GM12878 (cell line): ENCODE results near the gene FTO. TPM values are rescaled to one million over a fixed set of nuclear protein-coding genes. Genes with fewer than 3 reads are reported as not detected.

Experiments used
- ATAC-seq: fragments of 200-7000 bp; cut with Tn5 transposase; 3 replicates; pipeline ENCODE4 v1.9.1; 2020; ENCODE audit warnings: mild to moderate bottlenecking, moderate library complexity
- BruUV-seq: library from RNA; stranded (reverse); fragments of 400-500 nt; replicated peaks from 2 replicates; lab custom pipeline; 2021; lab: Mats Ljungman, UMichigan
- CTCF ChIA-PET: fragments of 300-600 bp; sonication (Branson Sonifier 250); formaldehyde crosslinking; extraction: SDS; loops from one replicate; lab custom pipeline; 2021; ENCODE audit warnings: inconsistent platforms; lab: Yijun Ruan, JAX
- POLR2A ChIA-PET: fragments of 350-600 bp; formaldehyde crosslinking; extraction: SDS; loops from one replicate; lab custom pipeline; 2021; ENCODE audit warnings: inconsistent platforms; lab: Charles Lee
- RAD21 ChIA-PET: fragments of 300-600 bp; sonication (Branson Sonifier 250); formaldehyde crosslinking; loops from one replicate; lab custom pipeline; 2023; ENCODE audit warnings: antibody characterized with exemption; ENCODE audit not compliant: unreplicated experiment; lab: Charles Lee
- SMC1A ChIA-PET: fragments of 300-600 bp; sonication (Branson Sonifier 250); formaldehyde crosslinking; loops from one replicate; lab custom pipeline; 2023; ENCODE audit not compliant: unreplicated experiment, uncharacterized antibody; lab: Charles Lee
- DNase-seq: peaks from one replicate; pipeline ENCODE4 v3.0.0-alpha.2; 2011; ENCODE audit warnings: low read depth, low spot score
- FAIRE-seq: peaks from 3 replicates; lab custom pipeline; 2011; peaks lifted over from hg19 to GRCh38; lab: Jason Lieb, UNC
- H2AFZ ChIP-seq: 2 replicates; pipeline ENCODE4 v1.6.0; 2011; ENCODE audit warnings: low read depth, low read length, control low read depth; ENCODE audit not compliant: control insufficient read depth
- H3K27ac ChIP-seq: 2 replicates; pipeline ENCODE4 v1.5.1; 2011; ENCODE audit warnings: control low read depth; ENCODE audit not compliant: control insufficient read depth, insufficient read depth
- H3K27me3 ChIP-seq, 2 experiments: replicated peaks in 1 of 2; 2 replicates each; pipeline versions ENCODE4 v1.6.0 to v1.6.1; 2011; ENCODE audit warnings: low read length in 1 of 2; ENCODE audit not compliant: control insufficient read depth in 2 of 2, insufficient read depth in 2 of 2
- H3K36me3 ChIP-seq, 2 experiments: 2 replicates each; pipeline ENCODE4 v1.5.1; 2011; ENCODE audit warnings: low read length in 1 of 2; ENCODE audit not compliant: control insufficient read depth in 2 of 2, insufficient read depth in 2 of 2
- H3K4me1 ChIP-seq: 2 replicates; pipeline ENCODE4 v1.6.1; 2011; ENCODE audit warnings: mild to moderate bottlenecking, low read length, moderate library complexity, mixed read lengths; ENCODE audit not compliant: control insufficient read depth, insufficient read depth
- H3K4me2 ChIP-seq: 2 replicates; pipeline ENCODE4 v1.6.0; 2011; ENCODE audit warnings: control low read depth; ENCODE audit not compliant: control insufficient read depth, insufficient read depth
- H3K4me3 ChIP-seq: fragments of 200-600 bp; sonication (generic); 2 replicates; pipeline ENCODE4 v1.5.1; 2016
- H3K79me2 ChIP-seq: 2 replicates; pipeline ENCODE4 v1.6.0; 2011; ENCODE audit warnings: low read length; ENCODE audit not compliant: control insufficient read depth, insufficient read depth
- H3K9ac ChIP-seq: 2 replicates; pipeline ENCODE4 v1.8.0; 2011; ENCODE audit warnings: low read length, control low read depth, mixed read lengths; ENCODE audit not compliant: control insufficient read depth, insufficient read depth
- H3K9me3 ChIP-seq: replicated peaks from 3 replicates; pipeline ENCODE4 v1.5.1; 2011; ENCODE audit warnings: mild to moderate bottlenecking, low read length; ENCODE audit not compliant: control insufficient read depth, insufficient read depth
- H4K20me1 ChIP-seq: 2 replicates; pipeline ENCODE4 v1.6.0; 2011; ENCODE audit not compliant: control insufficient read depth, insufficient read depth
- BCL11A ChIP-seq: IDR thresholded peaks from 2 replicates; pipeline ENCODE4 v1.6.1; 2011; ENCODE audit warnings: low read depth, low read length
- E2F4 ChIP-seq: IDR thresholded peaks from 2 replicates; pipeline ENCODE4 v1.6.1; 2012; ENCODE audit warnings: low read depth, low read length, improper control_type of control experiment
- E4F1 ChIP-seq: fragments of 450-650 bp; IDR thresholded peaks from 2 replicates; pipeline ENCODE4 v1.6.1; 2018; ENCODE audit warnings: borderline replicate concordance, mild to moderate bottlenecking; ENCODE audit not compliant: partially characterized antibody
- FOS ChIP-seq: IDR thresholded peaks from 3 replicates; pipeline ENCODE4 v1.6.1; 2011; ENCODE audit warnings: borderline replicate concordance; ENCODE audit not compliant: insufficient read length; ENCODE audit errors: extremely low read depth
- IKZF1 ChIP-seq: fragments of 450-650 bp; conservative IDR thresholded peaks from 2 replicates; pipeline ENCODE4 v1.6.1; 2017; ENCODE audit warnings: antibody characterized with exemption, mild to moderate bottlenecking
- IRF4 ChIP-seq: IDR thresholded peaks from 2 replicates; pipeline ENCODE4 v1.6.1; 2011; ENCODE audit warnings: low read depth, low read length
- KDM1A ChIP-seq: fragments of 200-600 bp; sonication (generic); IDR thresholded peaks from 2 replicates; pipeline ENCODE4 v1.6.1; 2016; ENCODE audit warnings: borderline replicate concordance
- LARP7 ChIP-seq: fragments of 450-650 bp; IDR thresholded peaks from 2 replicates; pipeline ENCODE4 v1.6.1; 2017; ENCODE audit warnings: mild to moderate bottlenecking
- MAX ChIP-seq: IDR thresholded peaks from 2 replicates; pipeline ENCODE4 v1.6.1; 2012; ENCODE audit warnings: low read depth, low read length, improper control_type of control experiment
- NRF1 ChIP-seq: conservative IDR thresholded peaks from 2 replicates; pipeline ENCODE4 v1.6.1; 2011; ENCODE audit warnings: mild to moderate bottlenecking, low read depth, low read length, improper control_type of control experiment
- PML ChIP-seq: IDR thresholded peaks from 2 replicates; pipeline ENCODE4 v1.6.1; 2012; ENCODE audit warnings: low read length, inconsistent platforms
- RAD51 ChIP-seq: fragments of 450-650 bp; IDR thresholded peaks from 2 replicates; pipeline ENCODE4 v1.6.1; 2016; ENCODE audit warnings: moderate library complexity, mild to moderate bottlenecking, inconsistent platforms
- RB1 ChIP-seq: fragments of 450-650 bp; formaldehyde crosslinking; IDR thresholded peaks from 2 replicates; pipeline ENCODE4 v1.6.1; 2017; ENCODE audit warnings: mild to moderate bottlenecking, borderline replicate concordance
- SMAD5 ChIP-seq: IDR thresholded peaks from 2 replicates; pipeline ENCODE4 v1.6.1; 2016; ENCODE audit warnings: antibody characterized with exemption, low read depth
- SRF ChIP-seq, 2 experiments: IDR thresholded peaks; 2 replicates each; pipeline ENCODE4 v1.6.1; 2011; ENCODE audit warnings: low read depth in 2 of 2, low read length in 2 of 2, mild to moderate bottlenecking in 1 of 2, moderate library complexity in 1 of 2
- USF1 ChIP-seq: IDR thresholded peaks from 2 replicates; pipeline ENCODE4 v1.6.1; 2011; ENCODE audit warnings: borderline replicate concordance, low read depth, mild to moderate bottlenecking, moderate library complexity, mixed read lengths, low read length; ENCODE audit not compliant: insufficient read depth; ENCODE audit errors: extremely low read length
- ZSCAN29 ChIP-seq: fragments of 450-650 bp; IDR thresholded peaks from 2 replicates; pipeline ENCODE4 v1.6.1; 2017; ENCODE audit warnings: mild to moderate bottlenecking, moderate library complexity
- in situ Hi-C: fragments of 300-500 bp; cut with MboI; formaldehyde crosslinking; loops from 9 replicates; pipeline ENCODE4 v1.14.3; 2018; ENCODE audit warnings: mixed read lengths
- intact Hi-C: fragments of 100-400 bp; cut with micrococcal nuclease; formaldehyde crosslinking; loops from one replicate; pipeline ENCODE4 v1.14.2; 2022; ENCODE audit not compliant: unreplicated experiment
- polyA plus RNA-seq, 11 experiments: library from polyadenylated mRNA; depleted of rRNA in 4 of 11; unstranded in 6 of 11; stranded (reverse) in 5 of 11; fragments of >200 nt; fragmentation: Nextera tagmentation in 4 of 11; fragmentation: Illumina TruSeq in 1 of 11; extraction: Ambion mirVana in 4 of 11; extraction: Trizol in 1 of 11; gene quantifications; 1 replicate in 1 of 11; 2 replicates in 10 of 11; pipeline versions ENCODE4 v1.2.1 to v1.2.3, GENCODE V29; 2011 to 2016; ENCODE audit warnings: inconsistent platforms in 2 of 11, missing spikeins in 2 of 11, low read depth in 1 of 11
- total RNA-seq, 4 experiments: library from RNA; depleted of rRNA in 3 of 4; stranded (reverse); fragments of >200 nt in 3 of 4; fragmentation: Illumina TruSeq in 1 of 4; extraction: Trizol in 1 of 4; gene quantifications; 2 replicates each; pipeline versions ENCODE4 v1.2.1 to v1.2.3, GENCODE V29; 2013 to 2021

Gene FTO
- total and polyA plus RNA-seq, 10 of the 15 experiments (the other 5 are each of a cell fraction or from before 2014, with no cell fraction given) = 20.1 to 55.0 (median 47.0) TPM

GRCh38 chr16:53726625-53727024, 22.7 kb downstream of the FTO start:
- no peaks in the 10 kb centered on the region for H4K20me1 ChIP-seq
- no peaks in the 10 kb centered on the region for H3K36me3 ChIP-seq
- in situ Hi-C loops = no loop called here
- peaks cover 4% of the 10 kb centered on the region for H3K4me1 ChIP-seq
- no peak overlapping the region for H2AFZ ChIP-seq
- ChIA-PET RAD21 (no interaction called here), POLR2A (no interaction called here), CTCF (interaction anchor here (2.7 kb wide), 1 partner anchor 17 kb away, joined by 9 read pairs; no protein-coding TSS in a partner anchor)
- BruUV-seq = no TSS peak
- DNase-seq = no peak
- H3K27ac ChIP-seq = no peak overlapping the region
- H3K4me2 ChIP-seq = no peak overlapping the region
- no peak overlapping the region for H3K4me3 ChIP-seq
- TF ChIP-seq RAD51 = no peak
- no peak for TF ChIP-seq PML
- TF ChIP-seq LARP7 = no peak
- no peak for TF ChIP-seq SMAD5
- no peak for TF ChIP-seq E4F1
- TF ChIP-seq USF1 = no peak
- TF ChIP-seq KDM1A = no peak
- TF ChIP-seq SRF (IDR thresholded peaks at IDR 0.05; ENCODE audit: low read depth in 2 of 2, low read length in 2 of 2) = no peak
- no peak for TF ChIP-seq E2F4
- TF ChIP-seq ZSCAN29 = no peak
- no peak for TF ChIP-seq MAX
- no peak for TF ChIP-seq FOS
- no peak for TF ChIP-seq NRF1
- no peak for TF ChIP-seq IKZF1
- TF ChIP-seq IRF4 = no peak
- no peak for TF ChIP-seq BCL11A
- TF ChIP-seq RB1 = no peak
- TF ChIP-seq, all 136 proteins: peak for 0
- Histone ChIP-seq H3K9ac (no peak overlapping the region), H3K27me3 (no peaks in the 10 kb centered on the region), H3K9me3 (no peaks in the 10 kb centered on the region; the same call in 2 of the 3 replicates), H3K79me2 (no peaks in the 10 kb centered on the region; the same call in none of the 2 replicates)
- intact Hi-C loops = no loop called here
- SMC1A ChIA-PET = no interaction called here
- ATAC-seq (peak; percentile 21; the same call in 2 of the 3 replicates), FAIRE-seq (peak; percentile 65)
